GM12878 (cell line): ENCODE results near the gene GIMD1. TPM values are rescaled to one million over a fixed set of nuclear protein-coding genes. Genes with fewer than 3 reads are reported as not detected.

Experiments
- ATAC-seq: fragments of 200-7000 bp; cut with Tn5 transposase; 3 replicates; pipeline ENCODE4 v1.9.1; 2020; ENCODE audit warnings: mild to moderate bottlenecking, moderate library complexity
- BruUV-seq: library from RNA; stranded (reverse); fragments of 400-500 nt; replicated peaks from 2 replicates; lab custom pipeline; 2021; lab: Mats Ljungman, UMichigan
- CTCF ChIA-PET: fragments of 300-600 bp; sonication (Branson Sonifier 250); formaldehyde crosslinking; extraction: SDS; loops from one replicate; lab custom pipeline; 2021; ENCODE audit warnings: inconsistent platforms; lab: Yijun Ruan, JAX
- POLR2A ChIA-PET: fragments of 350-600 bp; formaldehyde crosslinking; extraction: SDS; loops from one replicate; lab custom pipeline; 2021; ENCODE audit warnings: inconsistent platforms; lab: Charles Lee
- RAD21 ChIA-PET: fragments of 300-600 bp; sonication (Branson Sonifier 250); formaldehyde crosslinking; loops from one replicate; lab custom pipeline; 2023; ENCODE audit warnings: antibody characterized with exemption; ENCODE audit not compliant: unreplicated experiment; lab: Charles Lee
- SMC1A ChIA-PET: fragments of 300-600 bp; sonication (Branson Sonifier 250); formaldehyde crosslinking; loops from one replicate; lab custom pipeline; 2023; ENCODE audit not compliant: unreplicated experiment, uncharacterized antibody; lab: Charles Lee
- DNase-seq: peaks from one replicate; pipeline ENCODE4 v3.0.0-alpha.2; 2011; ENCODE audit warnings: low read depth, low spot score
- FAIRE-seq: peaks from 3 replicates; lab custom pipeline; 2011; peaks lifted over from hg19 to GRCh38; lab: Jason Lieb, UNC
- H2AFZ ChIP-seq: 2 replicates; pipeline ENCODE4 v1.6.0; 2011; ENCODE audit warnings: low read depth, low read length, control low read depth; ENCODE audit not compliant: control insufficient read depth
- H3K27ac ChIP-seq: 2 replicates; pipeline ENCODE4 v1.5.1; 2011; ENCODE audit warnings: control low read depth; ENCODE audit not compliant: control insufficient read depth, insufficient read depth
- H3K27me3 ChIP-seq, 2 experiments: replicated peaks in 1 of 2; 2 replicates each; pipeline versions ENCODE4 v1.6.0 to v1.6.1; 2011; ENCODE audit warnings: low read length in 1 of 2; ENCODE audit not compliant: control insufficient read depth in 2 of 2, insufficient read depth in 2 of 2
- H3K36me3 ChIP-seq, 2 experiments: 2 replicates each; pipeline ENCODE4 v1.5.1; 2011; ENCODE audit warnings: low read length in 1 of 2; ENCODE audit not compliant: control insufficient read depth in 2 of 2, insufficient read depth in 2 of 2
- H3K4me1 ChIP-seq: 2 replicates; pipeline ENCODE4 v1.6.1; 2011; ENCODE audit warnings: mild to moderate bottlenecking, low read length, moderate library complexity, mixed read lengths; ENCODE audit not compliant: control insufficient read depth, insufficient read depth
- H3K4me2 ChIP-seq: 2 replicates; pipeline ENCODE4 v1.6.0; 2011; ENCODE audit warnings: control low read depth; ENCODE audit not compliant: control insufficient read depth, insufficient read depth
- H3K4me3 ChIP-seq: fragments of 200-600 bp; sonication (generic); 2 replicates; pipeline ENCODE4 v1.5.1; 2016
- H3K79me2 ChIP-seq: 2 replicates; pipeline ENCODE4 v1.6.0; 2011; ENCODE audit warnings: low read length; ENCODE audit not compliant: control insufficient read depth, insufficient read depth
- H3K9ac ChIP-seq: 2 replicates; pipeline ENCODE4 v1.8.0; 2011; ENCODE audit warnings: low read length, control low read depth, mixed read lengths; ENCODE audit not compliant: control insufficient read depth, insufficient read depth
- H3K9me3 ChIP-seq: replicated peaks from 3 replicates; pipeline ENCODE4 v1.5.1; 2011; ENCODE audit warnings: mild to moderate bottlenecking, low read length; ENCODE audit not compliant: control insufficient read depth, insufficient read depth
- H4K20me1 ChIP-seq: 2 replicates; pipeline ENCODE4 v1.6.0; 2011; ENCODE audit not compliant: control insufficient read depth, insufficient read depth
- CEBPZ ChIP-seq: fragments of 150-350 bp; IDR thresholded peaks from 2 replicates; pipeline ENCODE4 v1.6.1; 2016; ENCODE audit warnings: low read depth, low read length
- CHD2 ChIP-seq: IDR thresholded peaks from 2 replicates; pipeline ENCODE4 v1.6.1; 2011; ENCODE audit warnings: low read depth, low read length, improper control_type of control experiment, borderline replicate concordance
- CREM ChIP-seq: IDR thresholded peaks from 2 replicates; pipeline ENCODE4 v1.6.1; 2014; ENCODE audit warnings: antibody characterized with exemption, low read depth
- NFYB ChIP-seq: IDR thresholded peaks from 2 replicates; pipeline ENCODE4 v1.6.1; 2011; ENCODE audit warnings: low read depth, mild to moderate bottlenecking, low read length, improper control_type of control experiment, moderate library complexity; ENCODE audit not compliant: insufficient read depth
- NKRF ChIP-seq: fragments of 450-650 bp; conservative IDR thresholded peaks from 2 replicates; pipeline ENCODE4 v1.6.1; 2017; ENCODE audit warnings: mild to moderate bottlenecking, moderate library complexity
- PAX8 ChIP-seq: fragments of 450-650 bp; IDR thresholded peaks from 2 replicates; pipeline ENCODE4 v1.6.1; 2017; ENCODE audit warnings: mild to moderate bottlenecking, moderate library complexity
- RCOR1 ChIP-seq: conservative IDR thresholded peaks from 2 replicates; pipeline ENCODE4 v1.6.1; 2012; ENCODE audit warnings: low read depth, low read length, improper control_type of control experiment
- RUNX3 ChIP-seq: IDR thresholded peaks from 2 replicates; pipeline ENCODE4 v1.6.1; 2012; ENCODE audit warnings: low read length, inconsistent platforms
- SIN3A ChIP-seq: IDR thresholded peaks from 2 replicates; pipeline ENCODE4 v1.6.1; 2012; ENCODE audit warnings: low read depth, low read length, improper control_type of control experiment
- SREBF2 ChIP-seq: IDR thresholded peaks from 2 replicates; pipeline ENCODE4 v1.6.1; 2012; ENCODE audit warnings: mild to moderate bottlenecking, low read length
- YBX1 ChIP-seq: fragments of 450-650 bp; IDR thresholded peaks from 2 replicates; pipeline ENCODE4 v1.6.1; 2016; ENCODE audit warnings: antibody characterized with exemption
- ZNF217 ChIP-seq: fragments of 450-650 bp; IDR thresholded peaks from 2 replicates; pipeline ENCODE4 v1.6.1; 2017; ENCODE audit warnings: antibody characterized with exemption, mild to moderate bottlenecking
- WGBS: methylation state at CpG from one replicate; pipeline ENCODE4 v1.1.6; 2016; ENCODE audit warnings: low lambda C conversion rate; ENCODE audit not compliant: insufficient replicate concordance, insufficient coverage; ENCODE audit errors: missing lambda C conversion rate; 5-methylcytosine and 5-hydroxymethylcytosine counted together
- in situ Hi-C: fragments of 300-500 bp; cut with MboI; formaldehyde crosslinking; loops from 9 replicates; pipeline ENCODE4 v1.14.3; 2018; ENCODE audit warnings: mixed read lengths
- intact Hi-C: fragments of 100-400 bp; cut with micrococcal nuclease; formaldehyde crosslinking; loops from one replicate; pipeline ENCODE4 v1.14.2; 2022; ENCODE audit not compliant: unreplicated experiment
- polyA plus RNA-seq, 11 experiments: library from polyadenylated mRNA; depleted of rRNA in 4 of 11; unstranded in 6 of 11; stranded (reverse) in 5 of 11; fragments of >200 nt; fragmentation: Nextera tagmentation in 4 of 11; fragmentation: Illumina TruSeq in 1 of 11; extraction: Ambion mirVana in 4 of 11; extraction: Trizol in 1 of 11; gene quantifications; 1 replicate in 1 of 11; 2 replicates in 10 of 11; pipeline versions ENCODE4 v1.2.1 to v1.2.3, GENCODE V29; 2011 to 2016; ENCODE audit warnings: inconsistent platforms in 2 of 11, missing spikeins in 2 of 11, low read depth in 1 of 11
- total RNA-seq, 4 experiments: library from RNA; depleted of rRNA in 3 of 4; stranded (reverse); fragments of >200 nt in 3 of 4; fragmentation: Illumina TruSeq in 1 of 4; extraction: Trizol in 1 of 4; gene quantifications; 2 replicates each; pipeline versions ENCODE4 v1.2.1 to v1.2.3, GENCODE V29; 2013 to 2021

Gene GIMD1
- total and polyA plus RNA-seq, 10 of the 15 experiments (the other 5 are each of a cell fraction or from before 2014, with no cell fraction given): 0.14 TPM; not detected in 9

GRCh38 chr4:106367072-106367471, 1.5 kb downstream of the GIMD1 start:
- CTCF ChIA-PET: interaction anchor here (1.8 kb wide), 1 partner anchor 136 kb away, joined by 12 read pairs; no protein-coding TSS in a partner anchor

More at GRCh38 chr4:106367072-106367471, 1.5 kb downstream of the GIMD1 start:
- Histone ChIP-seq H3K4me1 (no peaks in the 10 kb centered on the region), H3K79me2 (no peaks in the 10 kb centered on the region), H3K27me3 (no peaks in the 10 kb centered on the region), H3K27ac (no peak overlapping the region), H4K20me1 (no peaks in the 10 kb centered on the region), H2AFZ (no peak overlapping the region), H3K4me3 (no peak overlapping the region), H3K4me2 (no peak overlapping the region), H3K9me3 (no peaks in the 10 kb centered on the region), H3K9ac (no peak overlapping the region), H3K36me3 (no peaks in the 10 kb centered on the region)
- DNase-seq: no peak
- intact Hi-C loops: loop anchor here (5.0 kb wide), 1 partner anchor 815 kb away; no protein-coding TSS in a partner anchor
- ATAC-seq: no peak
- no TSS peak for BruUV-seq
- RAD21 ChIA-PET: no interaction called here
- TF ChIP-seq ZNF217 (no peak), RCOR1 (no peak), NKRF (no peak), SIN3A (no peak), RUNX3 (no peak), NFYB (no peak), SREBF2 (no peak), YBX1 (no peak), CREM (no peak), CHD2 (no peak), PAX8 (no peak), CEBPZ (no peak)
- SMC1A ChIA-PET: no interaction called here
- POLR2A ChIA-PET: no interaction called here
- WGBS: 75% methylated on average over 5 of the region's 5 CpGs
- in situ Hi-C loops: no loop called here
- no peak for FAIRE-seq
